ENCODE measurements around the gene ZMIZ1. TPM values are rescaled to one million over a fixed set of nuclear protein-coding genes. Genes with fewer than 3 reads are reported as not detected.

Gene ZMIZ1
- total RNA-seq, 1 donor from 2014 or later: 48.8 TPM

DNA sequence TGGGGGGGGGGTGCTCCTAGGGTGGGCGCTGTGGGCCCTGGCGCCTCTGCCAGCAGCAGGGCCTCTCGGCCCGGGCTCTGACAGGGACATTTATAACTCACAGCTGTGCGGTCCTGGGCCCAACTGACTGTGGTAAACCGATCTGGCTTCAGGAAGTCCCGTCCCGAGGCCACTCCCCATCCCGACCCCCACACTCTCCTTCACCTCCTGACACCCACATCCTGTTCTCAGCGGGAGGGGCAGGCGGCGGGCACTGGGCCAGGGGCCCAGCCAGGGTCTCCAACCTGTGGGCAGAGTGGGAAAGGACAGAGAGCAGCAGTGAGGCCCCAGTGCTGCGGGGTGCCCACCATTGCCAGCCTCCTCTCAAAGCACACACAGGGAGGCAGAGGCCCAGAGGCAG lies 69.1 kb downstream of the ZMIZ1 start:
- ATAC-seq (peak; percentile 23), DNase-seq (ENCODE audit: missing footprints) (no peak)
- intact Hi-C loops (cut with DNase I): loop anchor here (5.0 kb wide), 1 partner anchor 66 kb away; no protein-coding TSS in a partner anchor

DNA sequence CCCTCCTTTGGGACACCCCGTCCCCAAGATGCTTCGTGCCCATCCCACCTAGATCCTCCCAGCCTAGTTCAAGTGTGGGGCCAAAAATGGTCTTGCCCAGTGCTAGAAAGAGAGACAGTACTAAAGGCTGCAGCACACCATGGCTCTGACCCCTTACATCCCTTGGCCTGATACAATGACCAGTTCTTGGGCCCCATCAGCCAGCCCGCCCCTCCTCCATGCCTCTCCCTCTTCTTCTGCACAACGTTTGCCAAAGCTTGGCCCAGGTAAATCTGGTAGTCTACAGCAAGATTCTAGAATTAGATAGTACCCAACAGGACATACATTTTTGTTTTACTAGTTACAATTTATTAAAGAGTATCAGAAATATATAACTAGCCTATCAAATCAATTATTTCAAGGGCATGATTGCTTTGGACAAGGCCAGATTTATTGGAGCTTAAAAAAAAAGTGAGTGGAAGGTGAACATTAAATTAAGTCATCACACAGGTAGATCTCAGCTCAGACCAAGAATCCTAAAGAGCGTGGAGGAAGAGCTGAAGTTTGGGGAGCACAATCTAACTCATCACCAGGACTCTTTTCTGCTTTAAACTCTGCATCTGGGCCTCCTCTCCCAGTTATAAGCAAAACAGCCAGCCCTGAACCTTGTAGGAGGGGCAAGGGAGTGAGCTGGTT lies 69.8 kb downstream of the ZMIZ1 start:
- intact Hi-C loops (cut with DNase I): loop anchor here (5.0 kb wide), 1 partner anchor 66 kb away; no protein-coding TSS in a partner anchor
- no peak for ATAC-seq
- DNase-seq (ENCODE audit: missing footprints): no peak

DNA sequence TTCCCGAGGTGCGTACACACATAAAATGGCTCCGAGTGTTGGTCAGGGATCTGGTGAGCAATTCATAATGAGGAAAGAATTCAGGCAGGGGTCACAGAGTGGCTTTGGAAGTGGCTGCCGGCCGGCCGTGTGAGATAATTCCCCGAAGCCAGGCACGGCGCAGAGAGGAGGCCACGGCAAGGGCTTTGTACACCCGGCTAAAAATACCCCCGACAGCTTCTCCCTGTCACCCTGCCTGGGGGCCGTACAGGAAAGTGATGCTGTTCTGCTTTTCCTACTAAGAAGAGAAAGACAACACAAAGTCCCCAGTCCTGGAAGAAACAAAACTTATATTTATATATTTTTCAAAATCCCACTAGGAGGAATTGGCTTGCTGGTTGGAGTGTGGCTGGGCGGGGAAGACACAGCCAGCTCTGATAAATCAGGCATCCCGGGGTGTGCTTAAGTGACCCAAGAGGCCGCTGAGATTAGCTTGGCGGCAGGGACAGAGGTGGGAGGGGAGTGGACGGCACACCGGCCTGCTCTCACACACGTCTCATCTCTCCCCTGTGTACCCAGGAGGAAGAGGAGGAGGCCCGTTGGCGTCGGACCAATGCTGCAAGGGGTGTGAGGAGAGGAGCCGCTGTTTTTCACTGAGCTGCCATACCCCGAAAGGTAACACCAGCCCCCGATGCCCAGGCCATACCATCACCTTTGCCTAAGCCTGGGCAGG lies 70.5 kb downstream of the ZMIZ1 start:
- ATAC-seq: peak; percentile 79
- DNase-seq (ENCODE audit: missing footprints): peak; percentile 83
- intact Hi-C loops (cut with DNase I): loop anchor here (5.0 kb wide), 1 partner anchor 67 kb away; no protein-coding TSS in a partner anchor

DNA sequence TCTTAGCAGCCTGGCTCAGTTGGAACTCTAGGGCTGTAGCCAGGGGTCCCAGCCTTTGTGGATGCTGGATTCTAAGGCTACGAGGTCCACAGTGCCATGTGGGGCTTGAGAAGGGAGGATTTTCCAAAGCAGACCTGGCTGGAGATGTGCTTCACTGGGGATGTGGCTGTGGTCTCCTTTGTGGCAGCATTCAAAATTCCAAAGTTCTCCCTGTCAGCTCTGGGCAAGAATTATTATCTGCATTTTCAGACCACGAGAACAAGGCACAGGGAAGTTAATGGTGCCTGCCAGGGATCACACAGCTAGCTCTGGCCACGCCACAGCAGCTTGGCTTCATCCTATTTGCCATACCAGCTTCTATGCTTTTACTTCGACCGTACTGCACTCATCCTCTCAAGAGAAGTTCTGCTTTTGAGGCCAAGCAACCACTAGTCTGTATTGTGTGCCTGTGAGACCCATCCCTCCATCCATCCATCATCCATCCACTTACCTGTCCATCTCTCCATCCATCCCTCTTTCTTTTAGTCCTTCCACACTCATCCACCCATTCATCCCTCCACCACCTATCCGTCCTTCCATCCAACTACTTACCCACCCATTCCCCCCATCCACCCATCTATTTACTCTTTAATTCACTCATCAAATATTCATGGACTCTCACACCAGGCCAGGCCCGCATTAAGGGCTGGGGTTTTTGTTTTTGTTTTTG lies 71.5 kb downstream of the ZMIZ1 start:
- DNase-seq (ENCODE audit: missing footprints): no peak
- no peak for ATAC-seq
- intact Hi-C loops (cut with DNase I): no loop called here

DNA sequence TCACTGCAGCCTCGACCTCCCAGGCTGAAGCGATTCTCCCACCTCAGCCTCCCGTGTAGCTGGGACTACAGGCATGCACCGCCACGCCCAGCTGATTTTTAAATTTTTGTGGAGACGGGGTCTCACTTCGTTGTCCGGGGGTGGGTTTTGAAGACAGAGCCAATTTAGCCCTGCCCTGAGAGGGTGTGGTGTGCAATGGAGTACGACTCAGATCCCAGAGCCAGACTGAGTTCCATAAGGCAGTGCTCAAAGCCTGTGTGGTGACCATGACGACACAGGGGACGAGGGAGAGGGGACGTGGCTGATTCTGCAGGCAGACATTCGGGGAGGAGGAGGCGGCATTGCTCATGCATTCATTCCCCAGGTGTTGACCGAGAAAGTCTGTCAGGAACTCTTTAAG lies 72.1 kb downstream of the ZMIZ1 start:
- intact Hi-C loops (cut with DNase I): no loop called here
- ATAC-seq (no peak), DNase-seq (ENCODE audit: missing footprints) (no peak)

DNA sequence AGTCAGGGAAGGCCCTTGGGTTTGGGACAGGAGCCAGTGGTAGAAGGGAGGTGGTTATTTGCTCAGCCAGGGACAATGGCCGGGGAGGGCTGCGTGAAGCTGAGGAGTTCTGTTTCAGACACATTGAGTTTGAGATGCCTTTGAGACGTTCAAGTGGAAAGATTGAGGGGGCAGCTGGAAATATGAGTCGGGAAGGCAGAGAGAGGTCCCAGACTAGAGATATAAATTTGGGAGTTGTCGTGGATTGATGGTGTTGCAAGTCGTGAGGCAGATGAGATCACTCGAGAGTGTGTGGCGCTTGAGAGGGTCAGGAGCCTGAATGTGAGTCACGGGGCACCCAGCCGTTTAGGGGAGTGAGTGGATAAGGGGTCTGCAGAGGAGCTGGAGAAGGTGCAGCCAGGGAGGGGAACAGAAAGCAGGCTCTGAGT lies 73.3 kb downstream of the ZMIZ1 start:
- no peak for ATAC-seq
- intact Hi-C loops (cut with DNase I): no loop called here
- DNase-seq (ENCODE audit: missing footprints): no peak

DNA sequence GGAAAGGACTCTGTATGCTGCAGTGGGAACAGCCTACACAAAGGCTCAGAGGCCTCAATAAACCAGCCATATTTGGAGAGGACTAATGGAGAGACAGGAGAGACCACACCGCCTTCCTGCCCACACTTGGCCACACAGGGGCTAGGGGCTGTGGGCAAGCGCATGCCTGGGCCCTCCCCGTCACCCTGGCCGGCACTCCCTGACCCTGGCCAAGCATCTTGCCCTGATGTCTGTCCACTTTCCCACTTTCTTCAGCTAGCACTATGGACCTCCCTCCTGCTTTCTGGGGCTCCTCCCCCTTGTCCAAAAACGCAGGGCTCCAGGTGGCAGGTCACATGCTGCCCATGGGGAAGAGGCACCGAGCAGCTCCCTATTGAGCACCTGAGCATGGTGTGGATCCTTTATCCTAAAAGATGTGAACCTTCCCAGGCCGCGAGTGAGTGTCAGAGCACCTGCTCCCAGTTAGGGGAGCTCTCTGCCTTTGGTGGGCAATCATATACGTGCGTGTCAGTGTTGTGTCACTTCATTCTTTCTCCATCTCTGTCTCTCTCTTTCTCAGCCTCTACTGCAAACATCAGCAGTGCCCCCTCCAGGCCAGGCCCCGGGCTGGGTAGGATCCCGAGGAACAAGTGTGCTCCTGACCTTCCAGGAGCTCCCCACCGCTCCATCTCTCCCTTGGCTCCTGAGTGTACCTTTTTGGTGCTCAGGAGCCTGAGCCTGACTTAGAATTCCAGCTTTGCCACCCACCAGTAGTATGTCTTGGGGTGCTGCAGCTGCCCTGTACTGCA lies 74.0 kb downstream of the ZMIZ1 start:
- DNase-seq (ENCODE audit: missing footprints) (no peak), ATAC-seq (no peak)
- intact Hi-C loops (cut with DNase I): no loop called here

DNA sequence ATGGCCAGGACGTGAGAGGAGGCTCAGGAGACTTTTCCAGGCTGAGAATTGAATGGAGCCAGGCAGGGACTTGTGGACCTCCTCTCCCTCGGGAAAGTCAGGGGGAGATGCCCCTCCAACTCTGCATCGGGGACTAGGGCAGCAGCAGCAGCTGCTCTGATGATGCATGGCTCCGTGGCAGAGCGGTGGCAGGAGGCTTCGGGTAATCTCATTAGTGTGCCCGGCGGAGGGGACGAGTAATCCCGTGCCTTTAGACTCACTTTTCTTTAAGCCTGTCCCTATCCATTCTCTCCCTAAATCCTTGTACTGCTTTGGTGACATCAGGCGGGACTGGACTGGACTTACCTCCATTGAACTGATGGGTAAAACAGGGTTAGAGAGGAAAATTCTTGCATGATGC lies 75.1 kb downstream of the ZMIZ1 start:
- intact Hi-C loops (cut with DNase I): no loop called here
- DNase-seq (ENCODE audit: missing footprints): no peak
- no peak for ATAC-seq

DNA sequence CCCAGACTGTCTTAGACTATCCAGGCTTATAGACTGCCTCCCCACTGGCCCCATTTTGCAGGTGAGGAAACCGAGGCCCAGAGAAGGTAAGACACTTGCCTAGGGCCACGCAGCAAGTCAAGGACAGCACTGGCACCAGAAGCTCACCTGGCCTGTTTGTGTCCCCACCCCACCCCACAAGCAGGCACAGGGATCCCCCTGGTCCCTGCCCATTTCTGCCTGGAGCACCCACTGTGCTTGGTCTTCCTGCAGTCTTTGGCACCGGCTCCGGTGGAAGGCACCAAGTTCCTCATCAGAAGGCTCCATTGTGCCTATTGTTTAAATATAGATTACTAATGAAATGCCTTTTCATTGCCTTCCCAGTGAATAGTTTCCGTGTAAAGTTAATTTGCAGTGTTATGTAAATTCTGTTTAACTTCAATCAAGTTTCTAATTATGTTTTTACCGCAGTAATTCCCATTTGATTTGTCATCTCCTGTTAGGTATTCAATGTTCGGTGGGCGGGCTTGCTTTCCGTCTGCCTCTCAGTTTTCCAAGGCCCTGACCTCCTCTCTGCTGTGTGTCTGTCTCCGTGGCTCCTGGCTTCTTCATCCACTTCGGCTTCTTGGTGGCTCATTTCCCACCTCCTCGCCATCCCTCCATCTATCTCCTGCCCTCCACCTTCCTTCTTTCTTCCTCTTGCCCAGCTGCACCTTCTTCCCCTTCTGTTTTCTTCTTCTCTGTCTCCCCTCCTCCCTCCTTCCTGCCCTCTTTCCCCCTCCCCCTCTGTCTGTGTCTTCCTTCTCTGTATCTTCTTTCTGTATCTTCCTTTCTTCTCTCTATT lies 75.8 kb downstream of the ZMIZ1 start:
- intact Hi-C loops (cut with DNase I): no loop called here
- ATAC-seq (no peak), DNase-seq (ENCODE audit: missing footprints) (no peak)

DNA sequence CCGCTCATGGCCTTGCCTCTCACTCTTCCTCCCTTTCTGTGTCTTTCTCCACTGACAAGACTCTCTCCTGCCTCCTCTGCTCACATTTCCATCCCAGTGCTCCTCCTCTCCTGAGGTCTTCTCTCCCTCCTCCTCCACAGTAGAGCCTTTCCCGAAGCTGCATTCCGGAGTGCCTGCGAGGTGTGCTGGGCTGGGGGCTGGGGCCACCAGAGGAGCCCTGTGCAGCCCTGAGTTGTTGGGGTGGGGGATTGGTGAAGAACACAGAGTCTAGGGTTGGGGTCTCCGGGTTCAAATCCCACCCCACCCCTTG lies 76.4 kb downstream of the ZMIZ1 start:
- ATAC-seq (no peak), DNase-seq (ENCODE audit: missing footprints) (no peak)
- intact Hi-C loops (cut with DNase I): no loop called here

DNA sequence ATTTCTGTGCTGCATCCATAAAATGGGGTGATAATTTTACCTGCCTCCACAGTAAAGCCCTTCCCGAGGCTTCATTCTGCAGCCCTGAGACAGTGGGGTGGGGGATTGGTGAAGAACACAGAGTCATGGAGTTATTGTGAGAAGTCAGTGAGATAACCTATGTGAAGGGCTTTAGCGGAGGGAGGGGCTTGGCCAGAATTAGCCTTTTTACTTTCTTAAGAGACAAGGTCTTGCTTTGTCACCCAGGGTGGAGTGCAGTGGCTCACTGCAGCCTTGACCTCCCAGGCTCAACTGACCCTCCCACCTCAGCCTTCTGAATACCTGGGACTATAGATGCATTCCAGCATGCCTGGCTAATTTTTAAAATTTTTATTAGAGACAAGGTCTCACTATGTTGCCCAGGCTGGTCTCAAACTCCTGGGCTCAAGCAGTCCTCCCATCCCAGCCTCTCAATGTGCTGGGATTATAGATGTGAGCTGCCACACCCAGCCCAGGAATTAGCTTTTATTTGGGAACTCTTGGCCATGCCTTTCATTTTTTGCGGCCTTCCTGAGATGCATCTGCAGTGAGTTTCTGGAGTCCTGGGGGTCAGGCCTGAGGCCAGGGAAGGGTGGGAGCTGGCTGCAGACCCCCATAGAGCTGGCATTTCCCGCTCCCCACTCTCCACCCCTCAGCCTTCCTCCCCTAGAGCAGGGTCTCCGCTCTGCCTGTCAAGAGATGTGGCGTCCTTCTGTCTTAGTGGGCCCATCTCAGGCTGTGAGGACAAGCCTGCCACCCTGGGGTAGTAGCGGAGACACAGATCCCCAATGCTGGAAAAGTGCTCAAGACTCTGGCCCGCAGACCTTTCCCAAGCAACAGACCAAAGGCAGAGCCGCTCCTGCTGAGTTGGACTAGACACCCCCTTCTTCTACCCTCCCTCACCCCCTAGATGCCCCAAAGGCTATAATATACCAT lies 77.0 kb downstream of the ZMIZ1 start:
- intact Hi-C loops (cut with DNase I): no loop called here
- ATAC-seq (no peak), DNase-seq (ENCODE audit: missing footprints) (no peak)

DNA sequence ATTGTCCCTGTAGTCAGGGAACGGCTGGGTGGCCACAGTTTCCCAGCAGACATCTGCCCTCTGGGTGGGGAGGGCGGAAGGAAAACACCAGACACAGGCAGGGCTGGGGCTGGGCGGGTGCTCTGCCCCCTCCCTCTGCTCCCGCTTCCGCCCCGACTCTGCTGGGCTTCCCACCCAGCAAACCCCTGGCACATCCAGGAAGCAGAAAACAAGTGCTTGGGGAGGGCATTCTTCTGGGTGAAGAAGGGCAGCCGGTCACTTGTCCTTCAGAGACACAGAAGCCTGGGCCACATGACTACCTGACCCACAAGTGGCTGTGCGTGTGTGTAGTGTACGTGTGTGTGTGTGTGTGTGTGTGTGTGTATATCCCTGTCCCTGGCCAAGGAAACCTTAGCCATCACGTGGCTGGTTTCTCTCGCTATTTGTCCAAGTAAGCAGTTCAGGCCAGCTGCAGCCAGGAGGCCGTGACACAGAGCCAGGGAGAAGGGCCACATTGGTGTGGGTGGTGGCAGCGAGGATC lies 77.9 kb downstream of the ZMIZ1 start:
- DNase-seq (ENCODE audit: missing footprints) (peak; percentile 85), ATAC-seq (peak; percentile 30)
- intact Hi-C loops (cut with DNase I): no loop called here

DNA sequence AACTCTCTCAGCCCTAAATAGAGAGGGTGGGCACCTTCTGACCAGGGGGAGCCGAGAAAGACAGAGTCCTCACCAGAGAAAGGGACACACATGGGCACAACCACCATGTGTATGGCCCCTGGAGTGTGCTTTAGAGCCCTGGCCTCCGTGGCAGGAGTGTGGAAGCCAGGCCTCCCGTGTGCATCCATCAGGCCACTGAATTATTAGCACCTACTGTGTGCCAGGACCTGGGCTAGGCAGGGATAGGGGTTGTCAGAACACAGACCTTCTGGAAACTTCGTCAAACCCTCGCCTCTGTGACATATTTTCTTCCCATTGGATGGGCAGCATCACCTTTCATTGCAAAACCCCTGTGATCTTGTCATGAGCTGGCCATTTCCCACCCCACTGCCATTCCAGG lies 78.5 kb downstream of the ZMIZ1 start:
- no peak for ATAC-seq
- intact Hi-C loops (cut with DNase I): no loop called here

DNA sequence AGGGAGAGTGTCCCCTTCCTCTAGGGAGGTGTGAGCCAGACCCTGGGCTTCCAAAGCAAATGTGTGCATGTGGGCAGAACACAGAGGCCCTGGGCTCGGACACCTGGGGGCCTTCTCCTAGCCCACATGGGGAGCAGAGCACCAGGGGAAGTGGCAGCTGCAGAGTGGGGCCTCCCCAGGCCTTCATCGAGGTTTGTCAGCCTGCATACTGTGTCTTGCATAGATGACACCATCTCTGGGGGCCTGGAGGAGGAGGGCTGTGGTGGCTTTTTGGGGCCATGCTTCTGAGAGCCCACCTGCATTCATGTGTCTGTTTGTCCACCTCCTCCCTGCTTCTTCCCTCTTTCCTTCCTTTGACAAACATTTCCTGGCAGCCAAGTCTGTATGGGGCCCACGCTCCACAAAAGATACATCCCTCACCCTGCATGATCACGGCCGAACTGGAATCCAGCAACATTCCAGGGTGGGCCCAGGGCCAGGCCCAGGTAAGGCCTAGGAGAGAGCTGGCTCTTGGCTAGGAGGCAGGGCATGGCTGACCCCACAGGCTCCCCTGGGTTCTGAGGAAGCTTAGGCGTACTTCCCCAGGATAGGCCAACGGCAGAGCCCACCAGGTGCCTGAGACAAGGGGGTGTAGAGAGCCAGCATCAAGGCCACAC lies 79.2 kb downstream of the ZMIZ1 start:
- DNase-seq (ENCODE audit: missing footprints) (peak; percentile 55), ATAC-seq (no peak)
- intact Hi-C loops (cut with DNase I): no loop called here

More for the DNA sequence above, 78.5 kb downstream of the ZMIZ1 start:
- DNase-seq (ENCODE audit: missing footprints): no peak

DNA sequence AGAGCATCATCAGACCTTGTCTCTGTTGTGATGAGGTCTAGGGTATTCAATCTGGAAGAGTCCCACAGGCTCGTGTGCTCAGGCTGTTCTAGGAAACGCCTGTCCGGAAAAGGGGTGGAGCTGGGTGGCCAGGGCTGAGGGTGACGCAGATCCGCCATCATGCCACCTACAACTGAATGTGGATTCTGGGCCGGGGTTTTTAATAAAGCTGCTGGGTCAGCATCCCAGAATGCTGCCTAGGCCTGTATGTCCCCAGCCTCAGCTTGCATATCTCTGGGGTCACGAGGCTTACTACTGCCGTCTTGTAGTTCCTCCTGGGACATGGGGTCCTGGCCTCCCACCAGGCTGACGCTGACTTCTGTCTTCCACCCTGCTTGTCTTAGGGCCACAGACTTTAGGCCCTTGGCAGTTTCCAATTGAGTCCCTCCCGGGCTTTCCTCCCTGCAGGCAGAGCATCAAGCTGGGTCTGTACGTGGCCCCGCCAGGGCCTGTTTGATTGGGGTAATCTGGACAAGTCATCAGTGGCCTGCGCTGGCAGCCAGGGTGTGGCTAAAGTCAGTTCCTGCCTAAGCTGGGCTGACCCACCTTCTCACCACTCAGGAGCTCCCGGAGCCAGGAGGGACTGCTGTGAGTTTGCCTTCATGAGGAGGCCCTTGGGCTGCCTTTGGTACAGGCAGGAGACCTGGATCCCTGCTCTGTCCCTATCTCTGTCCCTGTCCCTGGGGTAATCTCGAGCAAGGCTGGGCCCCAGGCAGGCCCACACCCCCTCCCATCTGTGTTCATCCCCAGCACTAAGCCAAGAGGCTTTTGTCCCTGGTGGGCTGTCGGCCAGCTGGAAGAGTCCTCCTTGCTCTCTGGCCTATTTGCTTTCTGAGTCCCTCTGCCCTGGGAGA lies 79.9 kb downstream of the ZMIZ1 start:
- intact Hi-C loops (cut with DNase I): no loop called here
- ATAC-seq (peak; percentile 65), DNase-seq (ENCODE audit: missing footprints) (peak; percentile 90)

DNA sequence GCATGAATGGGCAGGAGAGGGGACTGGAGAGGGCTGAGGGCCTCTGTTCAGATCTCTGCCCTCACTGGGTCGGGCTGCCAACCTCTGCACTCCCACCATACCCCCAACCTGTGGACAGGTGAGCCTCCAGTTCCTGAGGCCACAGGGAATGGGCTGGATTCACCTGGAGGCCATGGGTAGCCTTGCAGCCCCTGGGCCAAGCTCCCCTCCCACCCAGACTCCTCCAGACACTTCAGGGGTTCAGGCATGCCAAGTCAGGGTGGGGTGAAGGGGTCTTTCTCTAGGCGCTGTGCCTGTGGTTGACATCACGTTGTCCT lies 80.5 kb downstream of the ZMIZ1 start:
- ATAC-seq (no peak), DNase-seq (ENCODE audit: missing footprints) (no peak)
- intact Hi-C loops (cut with DNase I): no loop called here
